Heart left ventricle (tissue), 16 donors: Measurements from ENCODE around the gene MCTP1. TPM values are rescaled to one million over a fixed set of nuclear protein-coding genes. Genes with fewer than 3 reads are reported as not detected.

Experiments
- ATAC-seq, 4 donors: fragments of 200-7000 bp; cut with Tn5 transposase; one replicate each; pipeline ENCODE4 v1.9.1; 2020 to 2022; ENCODE audit warnings: moderate library complexity in 4 of 4, mild to moderate bottlenecking in 3 of 4, moderate number of reproducible peaks in 1 of 4
- DNase-seq, 5 donors: peaks; one replicate each; pipeline ENCODE4 v3.0.0-alpha.2; 2020
- H3K27ac ChIP-seq, 12 donors: fragments of 200-600 bp; sonication (generic) in 4 of 12; one replicate each; pipeline versions ENCODE4 v1.5.0 to v1.8.0; 2016 to 2022; ENCODE audit warnings: mild to moderate bottlenecking in 2 of 12
- H3K27me3 ChIP-seq, 9 donors: fragments of 200-600 bp; sonication (generic) in 2 of 9; one replicate each; pipeline versions ENCODE4 v1.5.1 to v1.8.0; 2016 to 2022; ENCODE audit warnings: mild to moderate bottlenecking in 3 of 9
- H3K36me3 ChIP-seq, 9 donors: fragments of 200-600 bp; sonication (generic) in 2 of 9; one replicate each; pipeline versions ENCODE4 v1.5.0 to v1.8.0; 2018 to 2022; ENCODE audit warnings: mild to moderate bottlenecking in 2 of 9
- H3K4me1 ChIP-seq, 12 donors: fragments of 200-600 bp; sonication (generic) in 4 of 12; one replicate each; pipeline versions ENCODE4 v1.5.0 to v1.8.0; 2016 to 2022; ENCODE audit warnings: mild to moderate bottlenecking in 3 of 12
- H3K4me3 ChIP-seq, 12 donors: fragments of 200-600 bp; sonication (generic) in 4 of 12; one replicate each; pipeline versions ENCODE4 v1.5.0 to v1.8.0; 2017 to 2022; ENCODE audit warnings: mild to moderate bottlenecking in 9 of 12, moderate library complexity in 4 of 12
- H3K9me3 ChIP-seq, 12 donors: fragments of 200-600 bp; sonication (generic) in 4 of 12; one replicate each; pipeline versions ENCODE4 v1.5.0 to v1.8.0; 2016 to 2022; ENCODE audit warnings: mild to moderate bottlenecking in 1 of 12
- CTCF ChIP-seq, 12 donors: fragments of 200-600 bp; sonication (generic) in 4 of 12; IDR thresholded peaks; one replicate each; pipeline versions ENCODE4 v1.5.0 to v1.8.0; 2018 to 2022; ENCODE audit warnings: antibody characterized with exemption in 12 of 12, mild to moderate bottlenecking in 5 of 12
- POLR2A ChIP-seq, 2 donors: fragments of 450-650 bp; IDR thresholded peaks; one replicate each; pipeline ENCODE4 v1.6.1; 2017; ENCODE audit warnings: antibody characterized with exemption in 2 of 2, mild to moderate bottlenecking in 2 of 2, moderate library complexity in 2 of 2
- WGBS, 4 donors: extraction: QIAGEN DNeasy Blood & Tissue Kit in 2 of 4; methylation state at CpG; one replicate each; pipeline versions ENCODE4 v1.1.5 to v1.1.7; 2013 to 2018; 5-methylcytosine and 5-hydroxymethylcytosine counted together
- intact Hi-C, 10 donors: fragments of 100-400 bp; cut with DNase I; formaldehyde crosslinking; loops; one replicate each; pipeline versions ENCODE4 v1.11.1 to v1.14.2; 2022
- polyA plus RNA-seq, 2 donors: library from polyadenylated mRNA; stranded (reverse); fragments of 200-250 nt; gene quantifications; one replicate each; pipeline ENCODE4 v1.2.3, GENCODE V29; 2013
- total RNA-seq, 9 donors: library from RNA; depleted of rRNA in 2 of 9; stranded (reverse); fragments of >200 nt in 2 of 9; fragmentation: NEBNext Ultra II Directional in 3 of 9; extraction: Animal tissue kit (Norgen Biotek cat#: 25700) in 3 of 9; gene quantifications; one replicate each; pipeline versions ENCODE4 v1.1.0 to v1.2.4, GENCODE V29; 2016 to 2023
- donor health status: ischemic (EF 13 %, LVEDD 7.1; RV severe dilation, severe dysfunction).
- donor health status: healthy with polysubstance abuse.
- donor health status: DM: no; HTN: yes; CAD: no.
- donor health status: DM: no; HTN: no; CAD: no.
- donor health status: ischemic (EF 25% LVEDD 6.9; RV normal size, moderate dysfunction).
- donor health status: ischemic (EF 25% LVEDD 5.7; RV mildly dilated, moderate dysfunction).
- donor health status: healthy.
- donor health status: DM: yes; HTN: yes; CAD: no.
- donor health status: ischemic (EF 35%, LVEDD 5.7; RV mildly dilated, moderate dysfunction).
- donor health status: nonischemic (EF 11% LVEDD 7.7; RV severe dilation, severe dysfunction).
- donor health status: DM: yes; HTN: yes; CAD: no.
- donor health status: PGD.
- donor health status: ischemic (EF 29% LVEDD 5.4; RV normal size, mild dysfunction).
- donor health status: nonischemic (EF 23%, LVEDD 6.1; RV moderate dilation, normal function).

Gene MCTP1
- total and polyA plus RNA-seq, 11 donors = 0.91 to 28.4 (median 6.1) TPM

GRCh38 chr5:94775088-94775487 is 509.8 kb downstream of the MCTP1 start:
- TF ChIP-seq CTCF (IDR thresholded peaks at IDR 0.05) (no peak), POLR2A (IDR thresholded peaks at IDR 0.05) (no peak)
- H3K9me3 ChIP-seq = peaks cover 0 to 2% (median 0%) of the 10 kb centered on the region in 12 donors
- no peaks in the 10 kb centered on the region for H3K36me3 ChIP-seq
- WGBS, 4 donors = 88 to 93% (median 90%) methylated on average over 2 of the region's 2 CpGs
- no peak overlapping the region for H3K4me3 ChIP-seq
- no peaks in the 10 kb centered on the region for H3K27me3 ChIP-seq
- intact Hi-C loops = no loop called here
- ATAC-seq (no peak), DNase-seq (no peak)
- H3K4me1 ChIP-seq = no peaks in the 10 kb centered on the region
- no peak overlapping the region for H3K27ac ChIP-seq

- no peaks in the 10 kb centered on the region for H3K4me1 ChIP-seq
- no peak overlapping the region for H3K27ac ChIP-seq
- H3K9me3 ChIP-seq = peaks cover 0 to 2% (median 0%) of the 10 kb centered on the region in 12 donors
- WGBS, 4 donors = 61 to 77% (median 71%) methylated on average over 2 of the region's 2 CpGs
- DNase-seq (no peak), ATAC-seq (no peak)
- TF ChIP-seq POLR2A (IDR thresholded peaks at IDR 0.05) = no peak
- TF ChIP-seq CTCF (IDR thresholded peaks at IDR 0.05) = no peak
- no peaks in the 10 kb centered on the region for H3K27me3 ChIP-seq
- no peaks in the 10 kb centered on the region for H3K36me3 ChIP-seq
- H3K4me3 ChIP-seq = no peak overlapping the region
- intact Hi-C loops = no loop called here
Observed at GRCh38 chr5:94771742-94772141, 513.2 kb downstream of the MCTP1 start.

GRCh38 chr5:94769996-94770395 is 514.9 kb downstream of the MCTP1 start:
- DNase-seq = no peak
- no peak for ATAC-seq
- Histone ChIP-seq H3K4me3 (no peak overlapping the region), H3K9me3 (peaks cover 0 to 2% (median 0%) of the 10 kb centered on the region in 12 donors), H3K4me1 (no peaks in the 10 kb centered on the region), H3K27ac (no peak overlapping the region), H3K36me3 (no peaks in the 10 kb centered on the region), H3K27me3 (no peaks in the 10 kb centered on the region)
- WGBS, 4 donors = 84 to 87% (median 85%) methylated on average over 7 of the region's 7 CpGs
- TF ChIP-seq CTCF (IDR thresholded peaks at IDR 0.05) = no peak
- no peak for TF ChIP-seq POLR2A (IDR thresholded peaks at IDR 0.05)
- intact Hi-C loops = no loop called here

- Histone ChIP-seq H3K27me3 (no peaks in the 10 kb centered on the region), H3K27ac (no peak overlapping the region), H3K9me3 (no peaks in the 10 kb centered on the region), H3K36me3 (no peaks in the 10 kb centered on the region), H3K4me3 (no peak overlapping the region), H3K4me1 (no peaks in the 10 kb centered on the region)
- TF ChIP-seq POLR2A (IDR thresholded peaks at IDR 0.05) = no peak
- TF ChIP-seq CTCF (IDR thresholded peaks at IDR 0.05) = no peak
- no peak for DNase-seq
- WGBS, 4 donors = 70 to 84% (median 79%) methylated on average over 4 of the region's 4 CpGs
- ATAC-seq = no peak
- intact Hi-C loops = no loop called here
Observed at GRCh38 chr5:94761786-94762185, 523.1 kb downstream of the MCTP1 start.
